GM23338 (cell line): ENCODE data around the gene CELSR1. TPM values are rescaled to one million over a fixed set of nuclear protein-coding genes. Genes with fewer than 3 reads are reported as not detected.

ENCODE experiments used
- ATAC-seq: fragments of 200-7000 bp; cut with Tn5 transposase; 3 replicates; pipeline ENCODE4 v1.9.1; 2020
- DNase-seq: peaks from one replicate; pipeline ENCODE4 v3.0.0-alpha.2; 2015; ENCODE audit warnings: low spot score
- H2AFZ ChIP-seq: fragments of 200-600 bp; sonication (generic); 2 replicates; pipeline ENCODE4 v1.8.0; 2016; ENCODE audit warnings: antibody characterized with exemption, mild to moderate bottlenecking, moderate library complexity
- H3F3A ChIP-seq: fragments of 200-600 bp; sonication (generic); replicated peaks from 2 replicates; pipeline ENCODE4 v1.8.0; 2017; ENCODE audit warnings: antibody characterized with exemption, mixed run types, low read depth
- H3K27ac ChIP-seq: fragments of 200-600 bp; sonication (generic); 2 replicates; pipeline ENCODE4 v1.6.1; 2016; ENCODE audit warnings: low read depth
- H3K27me3 ChIP-seq: fragments of 200-600 bp; sonication (generic); 2 replicates; pipeline ENCODE4 v1.8.0; 2016; ENCODE audit warnings: mild to moderate bottlenecking, mixed run types, moderate library complexity; ENCODE audit not compliant: insufficient read depth
- H3K36me3 ChIP-seq: fragments of 200-600 bp; sonication (generic); 2 replicates; pipeline ENCODE4 v1.8.0; 2016; ENCODE audit warnings: mild to moderate bottlenecking; ENCODE audit not compliant: insufficient read depth
- H3K4me1 ChIP-seq: fragments of 200-600 bp; sonication (generic); 2 replicates; pipeline ENCODE4 v1.8.0; 2016; ENCODE audit warnings: mild to moderate bottlenecking, moderate library complexity; ENCODE audit not compliant: insufficient read depth
- H3K4me2 ChIP-seq: fragments of 200-600 bp; sonication (generic); 2 replicates; pipeline ENCODE4 v1.7.1; 2017; ENCODE audit warnings: mixed run types
- H3K4me3 ChIP-seq: fragments of 200-600 bp; sonication (generic); 2 replicates; pipeline ENCODE4 v1.6.1; 2016; ENCODE audit warnings: mixed run types
- H3K79me2 ChIP-seq: fragments of 200-600 bp; sonication (generic); replicated peaks from 2 replicates; pipeline ENCODE4 v1.8.0; 2017; ENCODE audit warnings: mild to moderate bottlenecking; ENCODE audit not compliant: insufficient read depth
- H3K9me2 ChIP-seq: fragments of 200-600 bp; sonication (generic); 2 replicates; pipeline ENCODE4 v1.8.0; 2017; ENCODE audit not compliant: insufficient read depth
- H4K20me1 ChIP-seq: fragments of 200-600 bp; sonication (generic); replicated peaks from 2 replicates; pipeline ENCODE4 v1.8.0; 2017; ENCODE audit warnings: mild to moderate bottlenecking; ENCODE audit not compliant: insufficient read depth
- H3K27ac Mint-ChIP-seq: 2 replicates; pipeline ENCODE4 v1.8.0; 2020; ENCODE audit warnings: inconsistent platforms, mild to moderate bottlenecking, moderate library complexity, mixed read lengths
- H3K27me3 Mint-ChIP-seq: 3 replicates; pipeline ENCODE4 v1.8.0; 2022; ENCODE audit warnings: low read depth, mild to moderate bottlenecking, moderate library complexity, mixed read lengths, inconsistent platforms; ENCODE audit not compliant: insufficient read depth, poor library complexity
- H3K36me3 Mint-ChIP-seq: 3 replicates; pipeline ENCODE4 v1.8.0; 2021; ENCODE audit warnings: low read depth, mild to moderate bottlenecking, inconsistent platforms, moderate library complexity, mixed read lengths
- H3K4me1 Mint-ChIP-seq: 3 replicates; pipeline ENCODE4 v1.8.0; 2020; ENCODE audit warnings: mild to moderate bottlenecking, inconsistent platforms, mixed read lengths
- H3K4me3 Mint-ChIP-seq: 3 replicates; pipeline ENCODE4 v1.8.0; 2021; ENCODE audit warnings: moderate library complexity, mild to moderate bottlenecking, inconsistent platforms, mixed read lengths
- H3K9me3 Mint-ChIP-seq: 3 replicates; pipeline ENCODE4 v1.8.0; 2020; ENCODE audit warnings: moderate library complexity, mild to moderate bottlenecking, inconsistent platforms, mixed read lengths
- CREB1 ChIP-seq: fragments of 250-450 bp; sonication (Bioruptor Pico); IDR thresholded peaks from 2 replicates; pipeline ENCODE4 v1.5.0; 2020; ENCODE audit warnings: low read depth, mild to moderate bottlenecking, moderate library complexity
- EZH2phosphoT487 ChIP-seq: fragments of 200-600 bp; sonication (generic); IDR thresholded peaks from one replicate; pipeline ENCODE4 v1.8.1; 2018; ENCODE audit warnings: antibody characterized with exemption; ENCODE audit not compliant: unreplicated experiment
- POLR2AphosphoS5 ChIP-seq: IDR thresholded peaks from 2 replicates; pipeline ENCODE4 v1.6.1; 2016; ENCODE audit warnings: antibody characterized with exemption, low read depth
- STAT1 ChIP-seq: IDR thresholded peaks from one replicate; pipeline ENCODE4 v1.6.1; 2016; ENCODE audit warnings: antibody characterized with exemption; ENCODE audit not compliant: unreplicated experiment
- ZNF114 ChIP-seq: fragments of 250-450 bp; sonication (Bioruptor Pico); IDR thresholded peaks from 2 replicates; pipeline ENCODE4 v1.5.0; 2020; ENCODE audit warnings: mild to moderate bottlenecking, moderate library complexity
- polyA plus RNA-seq: library from polyadenylated mRNA; unstranded; fragments of >200 nt; fragmentation: Nextera tagmentation; extraction: Ambion mirVana; gene quantifications from 2 replicates; pipeline ENCODE4 v1.2.1, GENCODE V29; 2016
- total RNA-seq: library from RNA; depleted of rRNA; stranded (reverse); fragments of >200 nt; shearing (Covaris generic); gene quantifications from 2 replicates; pipeline ENCODE4 v1.2.3, GENCODE V29; 2014
- TF ChIP-seq, protein P1 (sequence below), 2 experiments: fragments of 200-600 bp in 1 of 2; sonication (generic) in 1 of 2; conservative IDR thresholded peaks; 2 replicates each; pipeline versions ENCODE4 v1.5.1 to v1.6.1; 2016 to 2017; ENCODE audit warnings: antibody characterized with exemption in 2 of 2, low read depth in 2 of 2, mild to moderate bottlenecking in 2 of 2, moderate library complexity in 1 of 2
- TF ChIP-seq, protein P2 (sequence below): IDR thresholded peaks from one replicate; pipeline ENCODE4 v1.6.1; 2018; ENCODE audit warnings: antibody characterized with exemption; ENCODE audit not compliant: unreplicated experiment
- TF ChIP-seq, protein P3 (sequence below): IDR thresholded peaks from 2 replicates; pipeline ENCODE4 v1.6.1; 2016; ENCODE audit warnings: antibody characterized with exemption
- TF ChIP-seq, protein P4 (sequence below): fragments of 250-450 bp; sonication (Bioruptor Pico); IDR thresholded peaks from 2 replicates; pipeline ENCODE4 v1.5.0; 2020; ENCODE audit warnings: mild to moderate bottlenecking, moderate library complexity

Gene CELSR1
- total and polyA plus RNA-seq, 2 experiments from 2014 or later = 4.8 to 20.4 TPM

DNA sequence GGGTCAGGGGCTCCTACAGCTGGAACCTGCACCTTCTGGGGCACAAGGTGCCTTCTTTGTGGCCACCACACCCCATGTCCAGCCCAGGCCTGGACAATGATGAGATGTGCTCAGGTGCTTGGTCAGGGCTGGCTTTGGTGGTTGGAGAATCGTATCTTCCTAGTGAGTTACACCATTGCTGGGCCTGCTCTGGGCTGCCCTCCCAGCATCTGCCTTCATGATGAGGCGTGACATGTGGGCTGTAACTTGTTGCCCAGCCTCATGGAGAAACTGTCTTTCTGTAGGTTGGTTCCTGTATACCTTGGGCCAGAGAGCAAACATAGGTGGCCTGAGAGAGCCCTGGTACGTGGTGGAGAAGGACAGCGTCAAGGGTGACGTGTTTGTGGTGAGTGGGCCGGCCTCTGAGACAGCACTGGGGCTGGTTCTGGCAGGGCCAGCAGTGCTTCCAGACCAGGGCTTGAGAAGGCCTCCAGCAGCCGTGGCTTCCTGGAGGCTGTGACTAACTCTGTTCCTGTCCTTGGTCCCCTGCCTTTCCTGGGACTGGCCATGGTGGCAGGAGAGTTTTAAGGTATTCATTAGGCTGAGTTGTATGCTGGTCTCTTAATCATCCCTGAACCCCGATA lies 183.8 kb downstream of the CELSR1 start:
- Histone ChIP-seq H3K79me2 (no peaks in the 10 kb centered on the region), H3K4me2 (no peak overlapping the region), H4K20me1 (peaks cover 4% of the 10 kb centered on the region), H3K4me1 (no peaks in the 10 kb centered on the region), H3K4me3 (no peak overlapping the region), H2AFZ (no peak overlapping the region), H3F3A (peaks cover 4% of the 10 kb centered on the region; the same call in 1 of the 2 replicates), H3K27ac (no peak overlapping the region), H3K36me3 (peaks cover 11% of the 10 kb centered on the region; the same call in 1 of the 2 replicates), H3K27me3 (no peaks in the 10 kb centered on the region), H3K9me2 (no peaks in the 10 kb centered on the region)
- Mint-ChIP-seq H3K4me1 (no peaks in the 10 kb centered on the region), H3K36me3 (peaks cover 57% of the 10 kb centered on the region), H3K27me3 (peaks cover 8% of the 10 kb centered on the region), H3K27ac (no peak overlapping the region), H3K4me3 (no peak overlapping the region), H3K9me3 (no peaks in the 10 kb centered on the region; the same call in 2 of the 3 replicates)
- ATAC-seq (no peak), DNase-seq (no peak)
- TF ChIP-seq EZH2phosphoT487 = no peak
- TF ChIP-seq, protein P1, sequence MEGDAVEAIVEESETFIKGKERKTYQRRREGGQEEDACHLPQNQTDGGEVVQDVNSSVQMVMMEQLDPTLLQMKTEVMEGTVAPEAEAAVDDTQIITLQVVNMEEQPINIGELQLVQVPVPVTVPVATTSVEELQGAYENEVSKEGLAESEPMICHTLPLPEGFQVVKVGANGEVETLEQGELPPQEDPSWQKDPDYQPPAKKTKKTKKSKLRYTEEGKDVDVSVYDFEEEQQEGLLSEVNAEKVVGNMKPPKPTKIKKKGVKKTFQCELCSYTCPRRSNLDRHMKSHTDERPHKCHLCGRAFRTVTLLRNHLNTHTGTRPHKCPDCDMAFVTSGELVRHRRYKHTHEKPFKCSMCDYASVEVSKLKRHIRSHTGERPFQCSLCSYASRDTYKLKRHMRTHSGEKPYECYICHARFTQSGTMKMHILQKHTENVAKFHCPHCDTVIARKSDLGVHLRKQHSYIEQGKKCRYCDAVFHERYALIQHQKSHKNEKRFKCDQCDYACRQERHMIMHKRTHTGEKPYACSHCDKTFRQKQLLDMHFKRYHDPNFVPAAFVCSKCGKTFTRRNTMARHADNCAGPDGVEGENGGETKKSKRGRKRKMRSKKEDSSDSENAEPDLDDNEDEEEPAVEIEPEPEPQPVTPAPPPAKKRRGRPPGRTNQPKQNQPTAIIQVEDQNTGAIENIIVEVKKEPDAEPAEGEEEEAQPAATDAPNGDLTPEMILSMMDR (conservative IDR thresholded peaks at IDR 0.05; ENCODE audit: low read depth in 2 of 2) = no peak
- TF ChIP-seq ZNF114 (CRISPR knock-in tag) = no peak
- TF ChIP-seq, protein P2, sequence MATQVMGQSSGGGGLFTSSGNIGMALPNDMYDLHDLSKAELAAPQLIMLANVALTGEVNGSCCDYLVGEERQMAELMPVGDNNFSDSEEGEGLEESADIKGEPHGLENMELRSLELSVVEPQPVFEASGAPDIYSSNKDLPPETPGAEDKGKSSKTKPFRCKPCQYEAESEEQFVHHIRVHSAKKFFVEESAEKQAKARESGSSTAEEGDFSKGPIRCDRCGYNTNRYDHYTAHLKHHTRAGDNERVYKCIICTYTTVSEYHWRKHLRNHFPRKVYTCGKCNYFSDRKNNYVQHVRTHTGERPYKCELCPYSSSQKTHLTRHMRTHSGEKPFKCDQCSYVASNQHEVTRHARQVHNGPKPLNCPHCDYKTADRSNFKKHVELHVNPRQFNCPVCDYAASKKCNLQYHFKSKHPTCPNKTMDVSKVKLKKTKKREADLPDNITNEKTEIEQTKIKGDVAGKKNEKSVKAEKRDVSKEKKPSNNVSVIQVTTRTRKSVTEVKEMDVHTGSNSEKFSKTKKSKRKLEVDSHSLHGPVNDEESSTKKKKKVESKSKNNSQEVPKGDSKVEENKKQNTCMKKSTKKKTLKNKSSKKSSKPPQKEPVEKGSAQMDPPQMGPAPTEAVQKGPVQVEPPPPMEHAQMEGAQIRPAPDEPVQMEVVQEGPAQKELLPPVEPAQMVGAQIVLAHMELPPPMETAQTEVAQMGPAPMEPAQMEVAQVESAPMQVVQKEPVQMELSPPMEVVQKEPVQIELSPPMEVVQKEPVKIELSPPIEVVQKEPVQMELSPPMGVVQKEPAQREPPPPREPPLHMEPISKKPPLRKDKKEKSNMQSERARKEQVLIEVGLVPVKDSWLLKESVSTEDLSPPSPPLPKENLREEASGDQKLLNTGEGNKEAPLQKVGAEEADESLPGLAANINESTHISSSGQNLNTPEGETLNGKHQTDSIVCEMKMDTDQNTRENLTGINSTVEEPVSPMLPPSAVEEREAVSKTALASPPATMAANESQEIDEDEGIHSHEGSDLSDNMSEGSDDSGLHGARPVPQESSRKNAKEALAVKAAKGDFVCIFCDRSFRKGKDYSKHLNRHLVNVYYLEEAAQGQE = no peak
- no peak for TF ChIP-seq POLR2AphosphoS5
- no peak for TF ChIP-seq STAT1
- TF ChIP-seq, protein P3, sequence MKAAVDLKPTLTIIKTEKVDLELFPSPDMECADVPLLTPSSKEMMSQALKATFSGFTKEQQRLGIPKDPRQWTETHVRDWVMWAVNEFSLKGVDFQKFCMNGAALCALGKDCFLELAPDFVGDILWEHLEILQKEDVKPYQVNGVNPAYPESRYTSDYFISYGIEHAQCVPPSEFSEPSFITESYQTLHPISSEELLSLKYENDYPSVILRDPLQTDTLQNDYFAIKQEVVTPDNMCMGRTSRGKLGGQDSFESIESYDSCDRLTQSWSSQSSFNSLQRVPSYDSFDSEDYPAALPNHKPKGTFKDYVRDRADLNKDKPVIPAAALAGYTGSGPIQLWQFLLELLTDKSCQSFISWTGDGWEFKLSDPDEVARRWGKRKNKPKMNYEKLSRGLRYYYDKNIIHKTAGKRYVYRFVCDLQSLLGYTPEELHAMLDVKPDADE = no peak
- TF ChIP-seq, protein P4, sequence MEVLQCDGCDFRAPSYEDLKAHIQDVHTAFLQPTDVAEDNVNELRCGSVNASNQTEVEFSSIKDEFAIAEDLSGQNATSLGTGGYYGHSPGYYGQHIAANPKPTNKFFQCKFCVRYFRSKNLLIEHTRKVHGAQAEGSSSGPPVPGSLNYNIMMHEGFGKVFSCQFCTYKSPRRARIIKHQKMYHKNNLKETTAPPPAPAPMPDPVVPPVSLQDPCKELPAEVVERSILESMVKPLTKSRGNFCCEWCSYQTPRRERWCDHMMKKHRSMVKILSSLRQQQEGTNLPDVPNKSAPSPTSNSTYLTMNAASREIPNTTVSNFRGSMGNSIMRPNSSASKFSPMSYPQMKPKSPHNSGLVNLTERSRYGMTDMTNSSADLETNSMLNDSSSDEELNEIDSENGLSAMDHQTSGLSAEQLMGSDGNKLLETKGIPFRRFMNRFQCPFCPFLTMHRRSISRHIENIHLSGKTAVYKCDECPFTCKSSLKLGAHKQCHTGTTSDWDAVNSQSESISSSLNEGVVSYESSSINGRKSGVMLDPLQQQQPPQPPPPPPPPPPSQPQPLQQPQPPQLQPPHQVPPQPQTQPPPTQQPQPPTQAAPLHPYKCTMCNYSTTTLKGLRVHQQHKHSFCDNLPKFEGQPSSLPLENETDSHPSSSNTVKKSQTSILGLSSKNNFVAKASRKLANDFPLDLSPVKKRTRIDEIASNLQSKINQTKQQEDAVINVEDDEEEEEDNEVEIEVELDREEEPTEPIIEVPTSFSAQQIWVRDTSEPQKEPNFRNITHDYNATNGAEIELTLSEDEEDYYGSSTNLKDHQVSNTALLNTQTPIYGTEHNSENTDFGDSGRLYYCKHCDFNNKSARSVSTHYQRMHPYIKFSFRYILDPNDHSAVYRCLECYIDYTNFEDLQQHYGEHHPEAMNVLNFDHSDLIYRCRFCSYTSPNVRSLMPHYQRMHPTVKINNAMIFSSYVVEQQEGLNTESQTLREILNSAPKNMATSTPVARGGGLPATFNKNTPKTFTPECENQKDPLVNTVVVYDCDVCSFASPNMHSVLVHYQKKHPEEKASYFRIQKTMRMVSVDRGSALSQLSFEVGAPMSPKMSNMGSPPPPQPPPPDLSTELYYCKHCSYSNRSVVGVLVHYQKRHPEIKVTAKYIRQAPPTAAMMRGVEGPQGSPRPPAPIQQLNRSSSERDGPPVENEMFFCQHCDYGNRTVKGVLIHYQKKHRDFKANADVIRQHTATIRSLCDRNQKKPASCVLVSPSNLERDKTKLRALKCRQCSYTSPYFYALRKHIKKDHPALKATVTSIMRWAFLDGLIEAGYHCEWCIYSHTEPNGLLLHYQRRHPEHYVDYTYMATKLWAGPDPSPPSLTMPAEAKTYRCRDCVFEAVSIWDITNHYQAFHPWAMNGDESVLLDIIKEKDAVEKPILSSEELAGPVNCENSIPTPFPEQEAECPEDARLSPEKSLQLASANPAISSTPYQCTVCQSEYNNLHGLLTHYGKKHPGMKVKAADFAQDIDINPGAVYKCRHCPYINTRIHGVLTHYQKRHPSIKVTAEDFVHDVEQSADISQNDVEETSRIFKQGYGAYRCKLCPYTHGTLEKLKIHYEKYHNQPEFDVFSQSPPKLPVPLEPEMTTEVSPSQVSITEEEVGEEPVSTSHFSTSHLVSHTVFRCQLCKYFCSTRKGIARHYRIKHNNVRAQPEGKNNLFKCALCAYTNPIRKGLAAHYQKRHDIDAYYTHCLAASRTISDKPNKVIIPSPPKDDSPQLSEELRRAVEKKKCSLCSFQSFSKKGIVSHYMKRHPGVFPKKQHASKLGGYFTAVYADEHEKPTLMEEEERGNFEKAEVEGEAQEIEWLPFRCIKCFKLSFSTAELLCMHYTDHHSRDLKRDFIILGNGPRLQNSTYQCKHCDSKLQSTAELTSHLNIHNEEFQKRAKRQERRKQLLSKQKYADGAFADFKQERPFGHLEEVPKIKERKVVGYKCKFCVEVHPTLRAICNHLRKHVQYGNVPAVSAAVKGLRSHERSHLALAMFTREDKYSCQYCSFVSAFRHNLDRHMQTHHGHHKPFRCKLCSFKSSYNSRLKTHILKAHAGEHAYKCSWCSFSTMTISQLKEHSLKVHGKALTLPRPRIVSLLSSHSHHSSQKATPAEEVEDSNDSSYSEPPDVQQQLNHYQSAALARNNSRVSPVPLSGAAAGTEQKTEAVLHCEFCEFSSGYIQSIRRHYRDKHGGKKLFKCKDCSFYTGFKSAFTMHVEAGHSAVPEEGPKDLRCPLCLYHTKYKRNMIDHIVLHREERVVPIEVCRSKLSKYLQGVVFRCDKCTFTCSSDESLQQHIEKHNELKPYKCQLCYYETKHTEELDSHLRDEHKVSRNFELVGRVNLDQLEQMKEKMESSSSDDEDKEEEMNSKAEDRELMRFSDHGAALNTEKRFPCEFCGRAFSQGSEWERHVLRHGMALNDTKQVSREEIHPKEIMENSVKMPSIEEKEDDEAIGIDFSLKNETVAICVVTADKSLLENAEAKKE (CRISPR knock-in tag) = no peak
- no peak for TF ChIP-seq CREB1 (CRISPR knock-in tag)
